Measurements from ENCODE around the gene NIPA2. TPM values are rescaled to one million over a fixed set of nuclear protein-coding genes. Genes with fewer than 3 reads are reported as not detected.
A peak's percentile ranks its signal among the peaks of the same experiment; 100 is the strongest.

NIPA2 gene
- total and polyA plus RNA-seq, 2 of the 13 experiments (the other 11 are each of a cell fraction or from before 2014, with no cell fraction given), result 29.0 to 56.2 TPM

DNA sequence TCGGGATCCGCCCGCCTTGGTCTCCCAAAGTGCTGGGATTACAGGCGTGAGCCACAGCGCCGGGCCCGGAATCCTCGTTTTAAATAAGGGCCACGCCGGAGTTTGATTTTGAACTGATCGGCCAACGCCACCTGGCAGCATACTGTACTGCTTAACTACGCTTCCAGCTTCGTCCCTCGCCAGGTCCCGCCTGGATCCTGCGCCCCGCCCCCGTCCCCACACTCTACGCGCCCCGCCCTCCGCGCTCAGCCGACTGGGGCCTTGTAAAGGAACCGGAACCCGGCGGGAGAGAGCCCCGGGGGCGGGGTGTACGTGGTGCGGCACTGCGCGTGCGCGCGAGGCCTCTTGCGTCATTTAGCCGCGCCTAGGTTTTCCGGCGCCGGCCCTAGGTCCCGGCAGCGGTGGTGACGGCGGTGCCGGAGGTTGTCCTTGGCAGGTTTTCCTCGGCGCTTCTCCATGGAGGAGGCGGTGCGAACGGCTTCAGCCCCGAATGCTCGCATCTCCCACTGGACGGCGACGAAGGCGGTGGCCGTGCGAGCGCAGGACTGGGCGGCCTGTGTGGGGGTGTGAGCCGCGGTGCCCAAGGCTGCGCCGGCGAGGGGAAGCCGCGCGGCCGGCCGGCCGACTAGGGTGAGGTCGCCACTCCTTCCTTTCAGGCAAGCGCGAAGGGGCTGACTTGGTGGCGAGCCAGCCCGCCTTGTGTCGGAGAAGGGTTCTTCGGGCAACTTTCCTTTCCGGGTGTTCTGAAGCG lies at the start of gene NIPA2 (continued):
- TF ChIP-seq, protein P1, sequence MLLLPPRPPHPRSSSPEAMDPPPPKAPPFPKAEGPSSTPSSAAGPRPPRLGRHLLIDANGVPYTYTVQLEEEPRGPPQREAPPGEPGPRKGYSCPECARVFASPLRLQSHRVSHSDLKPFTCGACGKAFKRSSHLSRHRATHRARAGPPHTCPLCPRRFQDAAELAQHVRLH (CRISPR knock-in tag; IDR thresholded peaks at IDR 0.05; ENCODE audit: borderline replicate concordance, low read depth), result no peak
- TF ChIP-seq ZNF263 (CRISPR knock-in tag; IDR thresholded peaks at IDR 0.05) (no peak), ELF1 (CRISPR knock-in tag; IDR thresholded peaks at IDR 0.05) (peak; percentile 87), THAP9 (CRISPR knock-in tag; IDR thresholded peaks at IDR 0.05; ENCODE audit: borderline replicate concordance) (peak; percentile 72), KDM5A (IDR thresholded peaks at IDR 0.05; ENCODE audit: borderline replicate concordance, low read length) (peak; percentile 88), ZNF256 (CRISPR knock-in tag; conservative IDR thresholded peaks at IDR 0.05) (no peak), GMEB1 (CRISPR knock-in tag; IDR thresholded peaks at IDR 0.05; ENCODE audit: borderline replicate concordance) (peak; percentile 82)
- TF ChIP-seq, protein P2, sequence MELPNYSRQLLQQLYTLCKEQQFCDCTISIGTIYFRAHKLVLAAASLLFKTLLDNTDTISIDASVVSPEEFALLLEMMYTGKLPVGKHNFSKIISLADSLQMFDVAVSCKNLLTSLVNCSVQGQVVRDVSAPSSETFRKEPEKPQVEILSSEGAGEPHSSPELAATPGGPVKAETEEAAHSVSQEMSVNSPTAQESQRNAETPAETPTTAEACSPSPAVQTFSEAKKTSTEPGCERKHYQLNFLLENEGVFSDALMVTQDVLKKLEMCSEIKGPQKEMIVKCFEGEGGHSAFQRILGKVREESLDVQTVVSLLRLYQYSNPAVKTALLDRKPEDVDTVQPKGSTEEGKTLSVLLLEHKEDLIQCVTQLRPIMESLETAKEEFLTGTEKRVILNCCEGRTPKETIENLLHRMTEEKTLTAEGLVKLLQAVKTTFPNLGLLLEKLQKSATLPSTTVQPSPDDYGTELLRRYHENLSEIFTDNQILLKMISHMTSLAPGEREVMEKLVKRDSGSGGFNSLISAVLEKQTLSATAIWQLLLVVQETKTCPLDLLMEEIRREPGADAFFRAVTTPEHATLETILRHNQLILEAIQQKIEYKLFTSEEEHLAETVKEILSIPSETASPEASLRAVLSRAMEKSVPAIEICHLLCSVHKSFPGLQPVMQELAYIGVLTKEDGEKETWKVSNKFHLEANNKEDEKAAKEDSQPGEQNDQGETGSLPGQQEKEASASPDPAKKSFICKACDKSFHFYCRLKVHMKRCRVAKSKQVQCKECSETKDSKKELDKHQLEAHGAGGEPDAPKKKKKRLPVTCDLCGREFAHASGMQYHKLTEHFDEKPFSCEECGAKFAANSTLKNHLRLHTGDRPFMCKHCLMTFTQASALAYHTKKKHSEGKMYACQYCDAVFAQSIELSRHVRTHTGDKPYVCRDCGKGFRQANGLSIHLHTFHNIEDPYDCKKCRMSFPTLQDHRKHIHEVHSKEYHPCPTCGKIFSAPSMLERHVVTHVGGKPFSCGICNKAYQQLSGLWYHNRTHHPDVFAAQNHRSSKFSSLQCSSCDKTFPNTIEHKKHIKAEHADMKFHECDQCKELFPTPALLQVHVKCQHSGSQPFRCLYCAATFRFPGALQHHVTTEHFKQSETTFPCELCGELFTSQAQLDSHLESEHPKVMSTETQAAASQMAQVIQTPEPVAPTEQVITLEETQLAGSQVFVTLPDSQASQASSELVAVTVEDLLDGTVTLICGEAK (IDR thresholded peaks at IDR 0.05), result no peak
- TF ChIP-seq, protein P2 (CRISPR knock-in tag; IDR thresholded peaks at IDR 0.05), result peak; percentile 73
- TF ChIP-seq, protein P3, sequence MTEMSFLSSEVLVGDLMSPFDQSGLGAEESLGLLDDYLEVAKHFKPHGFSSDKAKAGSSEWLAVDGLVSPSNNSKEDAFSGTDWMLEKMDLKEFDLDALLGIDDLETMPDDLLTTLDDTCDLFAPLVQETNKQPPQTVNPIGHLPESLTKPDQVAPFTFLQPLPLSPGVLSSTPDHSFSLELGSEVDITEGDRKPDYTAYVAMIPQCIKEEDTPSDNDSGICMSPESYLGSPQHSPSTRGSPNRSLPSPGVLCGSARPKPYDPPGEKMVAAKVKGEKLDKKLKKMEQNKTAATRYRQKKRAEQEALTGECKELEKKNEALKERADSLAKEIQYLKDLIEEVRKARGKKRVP (CRISPR knock-in tag; IDR thresholded peaks at IDR 0.05), result peak in 1 of 2 experiments; percentile 87; a peak in 2 of 4 replicates
